Progenitor cell of endocrine pancreas (in vitro differentiated cells): ENCODE data around the gene ALPK3. TPM values are rescaled to one million over a fixed set of nuclear protein-coding genes. Genes with fewer than 3 reads are reported as not detected.

ENCODE experiments used
- DNase-seq: peaks from one replicate; pipeline ENCODE4 v3.0.0; 2021; ENCODE audit warnings: low spot score; ENCODE audit not compliant: unreplicated experiment
- H3K27ac Mint-ChIP-seq: 2 replicates; pipeline ENCODE4 v1.8.0; 2021; ENCODE audit warnings: mild to moderate bottlenecking, moderate library complexity, mixed read lengths
- H3K27me3 Mint-ChIP-seq: 2 replicates; pipeline ENCODE4 v1.8.0; 2021; ENCODE audit warnings: mixed read lengths
- H3K36me3 Mint-ChIP-seq: 2 replicates; pipeline ENCODE4 v1.8.0; 2022; ENCODE audit warnings: mixed read lengths; ENCODE audit not compliant: insufficient read depth
- H3K4me1 Mint-ChIP-seq: 2 replicates; pipeline ENCODE4 v1.8.0; 2021; ENCODE audit warnings: low read depth, mixed read lengths
- H3K4me3 Mint-ChIP-seq: 2 replicates; pipeline ENCODE4 v1.8.0; 2021; ENCODE audit warnings: low read depth, mild to moderate bottlenecking, moderate library complexity, mixed read lengths
- H3K9me3 Mint-ChIP-seq: 2 replicates; pipeline ENCODE4 v1.8.0; 2021; ENCODE audit warnings: low read depth, mixed read lengths
- CTCF ChIP-seq: fragments of 200-600 bp; sonication (generic); IDR thresholded peaks from one replicate; pipeline ENCODE4 v1.5.0; 2021; ENCODE audit warnings: antibody characterized with exemption, mild to moderate bottlenecking; ENCODE audit not compliant: unreplicated experiment
- total RNA-seq: library from RNA; stranded (reverse); gene quantifications from 2 replicates; pipeline ENCODE4 v1.2.1, GENCODE V29; 2021

The ALPK3 gene
- total RNA-seq, 1 donor from 2014 or later: 122 TPM

- Mint-ChIP-seq H3K27me3 (peaks cover 16% of the 10 kb centered on the region), H3K9me3 (no peaks in the 10 kb centered on the region), H3K4me3 (no peak within 1 kb of the TSS), H3K27ac (peak within 1 kb of the TSS; percentile 89), H3K4me1 (peaks cover 9% of the 10 kb centered on the region), H3K36me3 (no peaks in the 10 kb centered on the region)
- TF ChIP-seq CTCF: no peak
- DNase-seq: no peak
Observed at GRCh38 chr15:84883916-84884781, 67.0 kb downstream of the ALPK3 start, which contains the start of gene SLC28A1. SLC28A1 (plus strand) TSS chr15:84884662; CDS start chr15:84887761, 3,099 bp downstream.

GRCh38 chr15:84885801-84886200 lies 68.6 kb downstream of the ALPK3 start:
- Mint-ChIP-seq H3K4me3 (no peak overlapping the region), H3K36me3 (no peaks in the 10 kb centered on the region), H3K27me3 (peaks cover 15% of the 10 kb centered on the region), H3K9me3 (no peaks in the 10 kb centered on the region), H3K27ac (no peak overlapping the region), H3K4me1 (peaks cover 9% of the 10 kb centered on the region)
- no peak for DNase-seq
- no peak for TF ChIP-seq CTCF

GRCh38 chr15:84886211-84886983 lies 69.2 kb downstream of the ALPK3 start:
- H3K27ac Mint-ChIP-seq: no peak overlapping the region
- H3K36me3 Mint-ChIP-seq: no peaks in the 10 kb centered on the region
- TF ChIP-seq CTCF: no peak
- no peak for DNase-seq
- no peak overlapping the region for H3K4me3 Mint-ChIP-seq
- H3K27me3 Mint-ChIP-seq: peaks cover 21% of the 10 kb centered on the region
- peaks cover 9% of the 10 kb centered on the region for H3K4me1 Mint-ChIP-seq
- no peaks in the 10 kb centered on the region for H3K9me3 Mint-ChIP-seq

- peaks cover 9% of the 10 kb centered on the region for H3K4me1 Mint-ChIP-seq
- H3K9me3 Mint-ChIP-seq: no peaks in the 10 kb centered on the region
- no peak for TF ChIP-seq CTCF
- H3K4me3 Mint-ChIP-seq: no peak overlapping the region
- DNase-seq: no peak
- peaks cover 26% of the 10 kb centered on the region for H3K27me3 Mint-ChIP-seq
- no peak overlapping the region for H3K27ac Mint-ChIP-seq
- no peaks in the 10 kb centered on the region for H3K36me3 Mint-ChIP-seq
Observed at GRCh38 chr15:84886984-84887299, 69.8 kb downstream of the ALPK3 start.

- no peaks in the 10 kb centered on the region for H3K9me3 Mint-ChIP-seq
- H3K4me1 Mint-ChIP-seq: peaks cover 9% of the 10 kb centered on the region
- peaks cover 29% of the 10 kb centered on the region for H3K27me3 Mint-ChIP-seq
- DNase-seq: no peak
- no peak for TF ChIP-seq CTCF
- H3K27ac Mint-ChIP-seq: no peak overlapping the region
- H3K36me3 Mint-ChIP-seq: no peaks in the 10 kb centered on the region
- no peak overlapping the region for H3K4me3 Mint-ChIP-seq
Observed at GRCh38 chr15:84887938-84888337, 70.8 kb downstream of the ALPK3 start.
